H1 (cell line): ENCODE measurements around the gene BABAM1. TPM values are rescaled to one million over a fixed set of nuclear protein-coding genes. Genes with fewer than 3 reads are reported as not detected.

Source experiments
- BACH1 ChIP-seq: IDR thresholded peaks from 2 replicates; pipeline ENCODE4 v1.6.1; 2012; ENCODE audit warnings: low read length, improper control_type of control experiment
- CHD2 ChIP-seq: IDR thresholded peaks from 2 replicates; pipeline ENCODE4 v1.6.1; 2012; ENCODE audit warnings: low read length, improper control_type of control experiment
- CTCF ChIP-seq, 3 experiments: IDR thresholded peaks; 1 replicate in 2 of 3; 2 replicates in 1 of 3; pipeline versions ENCODE4 v1.5.1 to v1.6.1; 2011; ENCODE audit warnings: low read length in 3 of 3, mild to moderate bottlenecking in 3 of 3, inconsistent platforms in 2 of 3, low read depth in 1 of 3, moderate library complexity in 1 of 3; ENCODE audit not compliant: insufficient read depth in 1 of 3; ENCODE audit errors: control extremely low read depth in 1 of 3
- HDAC2 ChIP-seq, 2 experiments: fragments of 300-600 bp in 1 of 2; sonication (generic) in 1 of 2; IDR thresholded peaks; 2 replicates each; pipeline ENCODE4 v1.6.1; 2011 to 2012; ENCODE audit warnings: low read depth in 2 of 2, low read length in 2 of 2, mild to moderate bottlenecking in 2 of 2, moderate library complexity in 2 of 2, borderline replicate concordance in 1 of 2, inconsistent platforms in 1 of 2
- NANOG ChIP-seq: IDR thresholded peaks from 2 replicates; pipeline ENCODE4 v1.6.1; 2011; ENCODE audit warnings: low read length, low read depth, mild to moderate bottlenecking, inconsistent platforms; ENCODE audit not compliant: insufficient read depth, poor library complexity, severe bottlenecking
- POU5F1 ChIP-seq: IDR thresholded peaks from 2 replicates; pipeline ENCODE4 v1.6.1; 2011; ENCODE audit warnings: low read depth, mild to moderate bottlenecking, low read length, moderate library complexity
- SIRT6 ChIP-seq: IDR thresholded peaks from one replicate; pipeline ENCODE4 v1.7.1; 2012; ENCODE audit warnings: low read length, inconsistent platforms
- TAF1 ChIP-seq: IDR thresholded peaks from 2 replicates; pipeline ENCODE4 v1.6.1; 2011; ENCODE audit warnings: mild to moderate bottlenecking, low read depth, low read length
- polyA plus RNA-seq, 7 experiments: library from polyadenylated mRNA; depleted of rRNA in 3 of 7; stranded (reverse) in 5 of 7; unstranded in 2 of 7; fragments of >200 nt in 5 of 7; fragments of 200-250 nt in 2 of 7; gene quantifications; 1 replicate in 5 of 7; 2 replicates in 1 of 7; 4 replicates in 1 of 7; pipeline versions ENCODE4 v1.2.1 to v1.2.3, GENCODE V29; 2011 to 2013; ENCODE audit warnings: missing spikeins in 2 of 7, mixed read lengths in 2 of 7
- total RNA-seq: library from RNA; stranded (reverse); fragmentation: NEBNext Ultra II Directional; extraction: Animal tissue kit (Norgen Biotek cat#: 25700); gene quantifications from 2 replicates; pipeline ENCODE4 v1.2.1, GENCODE V29; 2021

BABAM1 gene
- total and polyA plus RNA-seq, 2 of the 8 experiments (the other 6 are each of a cell fraction or from before 2014, with no cell fraction given) = 127 to 133 TPM

GRCh38 chr19:17227798-17228367 is 39.4 kb upstream of the BABAM1 start (continued):
- no peak for TF ChIP-seq CTCF (IDR thresholded peaks at IDR 0.05; ENCODE audit: control extremely low read depth in 1 of 3, insufficient read depth in 1 of 3, low read depth in 1 of 3, low read length in 3 of 3)
- TF ChIP-seq TAF1 = no peak
- TF ChIP-seq CHD2 = no peak
- no peak for TF ChIP-seq NANOG
- TF ChIP-seq BACH1 = no peak
- TF ChIP-seq HDAC2 (IDR thresholded peaks at IDR 0.05; ENCODE audit: borderline replicate concordance in 1 of 2, low read depth in 2 of 2, low read length in 2 of 2) = no peak
- no peak for TF ChIP-seq POU5F1
- no peak for TF ChIP-seq SIRT6
